GM13976 (cell line): ENCODE measurements around the gene EDC3.
"Not testable (repeated sequence)": the region's sequence is repeated elsewhere in the genome, so short reads cannot be mapped to it uniquely, and the experiment has no call there.

ENCODE experiments used
- DNase-seq: peaks from one replicate; pipeline ENCODE4 v3.0.0; 2012; ENCODE audit warnings: low spot score
- CTCF ChIP-seq: IDR thresholded peaks from 2 replicates; pipeline ENCODE4 v1.5.1; 2012; ENCODE audit warnings: borderline replicate concordance, mild to moderate bottlenecking; ENCODE audit not compliant: insufficient read depth; ENCODE audit errors: extremely low read depth, missing control alignments, control extremely low read depth
- in situ Hi-C: fragments of 300-500 bp; cut with MboI; formaldehyde crosslinking; loops from one replicate; pipeline ENCODE4 v1.12.0; 2022; ENCODE audit warnings: low sequenced_read_pairs, mixed read lengths, inconsistent platforms; ENCODE audit not compliant: unreplicated experiment

Gene EDC3

GRCh38 chr15:74695597-74696397 lies at the start of gene EDC3:
Gene EDC3 (minus strand): TSS chr15:74696024. CDS start chr15:74675124, 20,900 bp downstream.
- DNase-seq: peak; percentile 95
- no peak for TF ChIP-seq CTCF
- in situ Hi-C loops: no loop called here

GRCh38 chr15:74742422-74742821 lies 46.6 kb upstream of the EDC3 start:
- DNase-seq: no peak
- no peak for TF ChIP-seq CTCF
- in situ Hi-C loops: no loop called here

- in situ Hi-C loops, DNase-seq: not testable (repeated sequence)
Measured at GRCh38 chr15:74738239-74738638, 42.4 kb upstream of the EDC3 start.

- in situ Hi-C loops: no loop called here
- DNase-seq: no peak
- no peak for TF ChIP-seq CTCF
Measured at GRCh38 chr15:74735305-74735704, 39.5 kb upstream of the EDC3 start.

- no peak for TF ChIP-seq CTCF
- DNase-seq: no peak
- in situ Hi-C loops: no loop called here
Measured at GRCh38 chr15:74733269-74733668, 37.4 kb upstream of the EDC3 start.

- in situ Hi-C loops: no loop called here
- no peak for DNase-seq
Measured at GRCh38 chr15:74732846-74733245, 37.0 kb upstream of the EDC3 start.

More at GRCh38 chr15:74732846-74733245, 37.0 kb upstream of the EDC3 start:
- no peak for TF ChIP-seq CTCF
